Skin of body (tissue), 2 donors: ENCODE measurements around the gene ASAP2. TPM values are rescaled to one million over a fixed set of nuclear protein-coding genes. Genes with fewer than 3 reads are reported as not detected.

Experiments used
- DNase-seq: peaks from one replicate; lab custom pipeline; 2025; lab: John Stamatoyannopoulos, UW
- total RNA-seq: library from RNA; depleted of rRNA; stranded (reverse); fragments of >200 nt; gene quantifications from one replicate; pipeline ENCODE4 v1.2.3, GENCODE V29; 2014

Gene ASAP2
- total RNA-seq = 19.0 TPM

GRCh38 chr2:9205963-9206948, at the start of gene ASAP2:
ASAP2 (plus strand) TSS chr2:9206812; CDS start chr2:9207105, 293 bp downstream.
- peak; percentile 31 for DNase-seq

GRCh38 chr2:9158786-9159779, 47.5 kb upstream of the ASAP2 start:
- DNase-seq = no peak

GRCh38 chr2:9160732-9161131, 45.9 kb upstream of the ASAP2 start:
- DNase-seq = no peak

- DNase-seq = no peak
These were observed 43.8 kb upstream of the ASAP2 start for GRCh38 chr2:9162841-9163240.

- DNase-seq = no peak
These were observed 43.1 kb upstream of the ASAP2 start for GRCh38 chr2:9163306-9164111.

GRCh38 chr2:9164112-9164608, 42.5 kb upstream of the ASAP2 start:
- no peak for DNase-seq

GRCh38 chr2:9165625-9166024, 41.0 kb upstream of the ASAP2 start:
- DNase-seq = no peak

GRCh38 chr2:9166579-9167377, 39.8 kb upstream of the ASAP2 start:
- no peak for DNase-seq

GRCh38 chr2:9167718-9168657, 38.6 kb upstream of the ASAP2 start:
- DNase-seq = no peak

GRCh38 chr2:9168821-9169221, 37.8 kb upstream of the ASAP2 start:
- no peak for DNase-seq

- DNase-seq = no peak
These were observed 37.1 kb upstream of the ASAP2 start for GRCh38 chr2:9169349-9170107.

GRCh38 chr2:9170458-9171130, 36.0 kb upstream of the ASAP2 start:
- no peak for DNase-seq

- DNase-seq = no peak
These were observed 31.7 kb upstream of the ASAP2 start for GRCh38 chr2:9174771-9175437.

GRCh38 chr2:9178110-9178903, 28.3 kb upstream of the ASAP2 start:
- DNase-seq = no peak

- DNase-seq = peak; percentile 75
These were observed 27.6 kb upstream of the ASAP2 start for GRCh38 chr2:9178904-9179571.
